SK-N-MC (cell line): ENCODE data around the gene PSMD13.

Experiments used
- EZH2 ChIP-seq: fragments of 200-600 bp; sonication (generic); IDR thresholded peaks from one replicate; pipeline ENCODE4 v1.6.1; 2017; ENCODE audit warnings: antibody characterized with exemption
- FOXP2 ChIP-seq: optimal IDR thresholded peaks from 2 replicates; pipeline ENCODE3; 2011; ENCODE audit warnings: mild to moderate bottlenecking, moderate library complexity; ENCODE audit not compliant: insufficient read depth; ENCODE audit errors: extremely low read length, control extremely low read depth
- POLR2AphosphoS5 ChIP-seq: IDR thresholded peaks from 2 replicates; pipeline ENCODE4 v1.6.1; 2012; ENCODE audit warnings: mild to moderate bottlenecking, low read depth, low read length, borderline replicate concordance

GRCh38 chr11:208181-208916, 28.4 kb upstream of the PSMD13 start:
- TF ChIP-seq EZH2: no peak
- TF ChIP-seq POLR2AphosphoS5: peak; percentile 76; the same call in 1 of the 2 replicates
- no peak for TF ChIP-seq FOXP2
